Adipocyte (in vitro differentiated cells): ENCODE data around the gene EMC9.

Experiments used
- DNase-seq: peaks from one replicate; pipeline ENCODE4 v3.0.0-alpha.2; 2015; ENCODE audit warnings: low read depth
- H3K27me3 ChIP-seq: replicated peaks from 2 replicates; pipeline ENCODE4 v1.7.0; 2013; ENCODE audit warnings: mild to moderate bottlenecking, low read length, moderate library complexity; ENCODE audit not compliant: control insufficient read depth, insufficient read depth
- H3K36me3 ChIP-seq: 2 replicates; pipeline ENCODE4 v1.7.0; 2013; ENCODE audit warnings: low read length, mild to moderate bottlenecking, moderate library complexity; ENCODE audit not compliant: control insufficient read depth, insufficient read depth, severe bottlenecking
- H3K4me1 ChIP-seq: 2 replicates; pipeline ENCODE4 v1.7.0; 2013; ENCODE audit warnings: mild to moderate bottlenecking, low read length, moderate library complexity; ENCODE audit not compliant: control insufficient read depth, insufficient read depth
- H3K4me3 ChIP-seq: 2 replicates; pipeline ENCODE4 v1.7.0; 2013; ENCODE audit warnings: mild to moderate bottlenecking, low read length, moderate library complexity
- H3K9ac ChIP-seq: 2 replicates; pipeline ENCODE4 v1.7.0; 2013; ENCODE audit warnings: mild to moderate bottlenecking, low read length, moderate library complexity
- H3K9me3 ChIP-seq: 2 replicates; pipeline ENCODE4 v1.7.0; 2013; ENCODE audit warnings: mild to moderate bottlenecking, low read length, moderate library complexity; ENCODE audit not compliant: control insufficient read depth

Gene EMC9

GRCh38 chr14:24172261-24172860 lies 31.0 kb upstream of the EMC9 start:
- no peak overlapping the region for H3K4me3 ChIP-seq
- H3K4me1 ChIP-seq, result no peaks in the 10 kb centered on the region
- H3K36me3 ChIP-seq, result peaks cover 19% of the 10 kb centered on the region
- H3K9me3 ChIP-seq, result no peaks in the 10 kb centered on the region
- no peak for DNase-seq
- H3K9ac ChIP-seq, result no peak overlapping the region
- H3K27me3 ChIP-seq, result no peaks in the 10 kb centered on the region

DNA sequence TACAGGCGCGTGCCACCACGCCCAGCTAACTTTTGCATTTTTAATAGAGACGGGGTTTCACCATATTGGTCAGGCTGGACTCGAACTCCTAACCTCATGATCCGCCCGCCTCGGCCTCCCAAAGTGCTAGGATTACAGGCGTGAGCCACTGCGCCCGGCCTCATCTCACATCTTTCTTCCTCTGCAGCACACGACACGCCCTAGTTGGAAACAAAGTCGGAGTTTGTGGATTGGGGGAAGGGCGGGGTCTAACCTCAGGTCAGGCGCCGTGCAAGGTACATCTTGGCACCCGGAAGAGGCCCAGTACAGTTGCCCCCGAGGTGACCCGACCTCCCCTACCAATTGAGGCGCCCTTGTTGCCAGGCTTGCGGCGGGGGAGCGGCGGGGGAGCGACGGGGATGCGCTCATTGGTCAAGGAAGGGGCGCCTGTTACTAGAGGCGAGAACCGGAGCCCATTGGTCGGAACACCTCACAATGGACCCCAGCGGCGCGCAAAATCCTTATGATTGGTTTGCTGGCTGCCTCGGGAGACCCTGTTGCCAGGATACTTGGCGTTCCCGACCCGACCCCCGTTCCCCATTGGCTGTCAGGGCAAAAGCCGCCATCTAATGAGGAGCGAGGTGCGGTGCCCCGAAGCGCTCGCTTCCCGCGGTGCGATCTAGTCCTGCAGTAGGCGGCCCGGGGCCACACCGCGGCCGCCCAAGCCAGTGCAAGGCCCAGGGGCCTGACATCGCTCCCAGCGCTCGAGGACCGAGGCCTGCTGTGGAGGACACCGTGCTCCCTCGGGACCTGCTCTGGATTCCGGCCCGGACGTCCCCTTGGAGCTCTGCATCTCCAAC lies 30.2 kb upstream of the EMC9 start, which contains the start of gene REC8:
Gene REC8 (plus strand): TSS at position 659 of the 839 bp plus-strand sequence. CDS start 473 bp downstream, outside the sequence.
- Histone ChIP-seq H3K27me3 (no peaks in the 10 kb centered on the region), H3K36me3 (peaks cover 16% of the 10 kb centered on the region), H3K9ac (no peak within 1 kb of the TSS), H3K4me3 (no peak within 1 kb of the TSS), H3K9me3 (no peaks in the 10 kb centered on the region), H3K4me1 (no peaks in the 10 kb centered on the region)
- no peak for DNase-seq

- DNase-seq, result no peak
- Histone ChIP-seq H3K9me3 (no peaks in the 10 kb centered on the region), H3K9ac (no peak overlapping the region), H3K27me3 (no peaks in the 10 kb centered on the region), H3K36me3 (peaks cover 48% of the 10 kb centered on the region), H3K4me1 (no peaks in the 10 kb centered on the region), H3K4me3 (no peak overlapping the region)
Observed at GRCh38 chr14:24167469-24168114, 26.2 kb upstream of the EMC9 start.

GRCh38 chr14:24165785-24166184 lies 24.4 kb upstream of the EMC9 start:
- no peaks in the 10 kb centered on the region for H3K27me3 ChIP-seq
- H3K4me3 ChIP-seq, result no peak overlapping the region
- no peak for DNase-seq
- H3K36me3 ChIP-seq, result peaks cover 48% of the 10 kb centered on the region
- peaks cover 13% of the 10 kb centered on the region for H3K4me1 ChIP-seq
- no peak overlapping the region for H3K9ac ChIP-seq
- no peaks in the 10 kb centered on the region for H3K9me3 ChIP-seq

GRCh38 chr14:24164518-24164991 lies 23.2 kb upstream of the EMC9 start:
- Histone ChIP-seq H3K27me3 (no peaks in the 10 kb centered on the region), H3K36me3 (peaks cover 60% of the 10 kb centered on the region), H3K4me3 (no peak overlapping the region), H3K4me1 (peaks cover 13% of the 10 kb centered on the region), H3K9me3 (no peaks in the 10 kb centered on the region), H3K9ac (no peak overlapping the region)
- DNase-seq, result no peak

GRCh38 chr14:24162093-24162492 lies 20.7 kb upstream of the EMC9 start:
- Histone ChIP-seq H3K9me3 (no peaks in the 10 kb centered on the region), H3K36me3 (peaks cover 71% of the 10 kb centered on the region), H3K4me3 (peak overlapping the region; percentile 92), H3K9ac (peak overlapping the region; percentile 96), H3K27me3 (no peaks in the 10 kb centered on the region), H3K4me1 (peaks cover 13% of the 10 kb centered on the region)
- DNase-seq, result no peak

DNA sequence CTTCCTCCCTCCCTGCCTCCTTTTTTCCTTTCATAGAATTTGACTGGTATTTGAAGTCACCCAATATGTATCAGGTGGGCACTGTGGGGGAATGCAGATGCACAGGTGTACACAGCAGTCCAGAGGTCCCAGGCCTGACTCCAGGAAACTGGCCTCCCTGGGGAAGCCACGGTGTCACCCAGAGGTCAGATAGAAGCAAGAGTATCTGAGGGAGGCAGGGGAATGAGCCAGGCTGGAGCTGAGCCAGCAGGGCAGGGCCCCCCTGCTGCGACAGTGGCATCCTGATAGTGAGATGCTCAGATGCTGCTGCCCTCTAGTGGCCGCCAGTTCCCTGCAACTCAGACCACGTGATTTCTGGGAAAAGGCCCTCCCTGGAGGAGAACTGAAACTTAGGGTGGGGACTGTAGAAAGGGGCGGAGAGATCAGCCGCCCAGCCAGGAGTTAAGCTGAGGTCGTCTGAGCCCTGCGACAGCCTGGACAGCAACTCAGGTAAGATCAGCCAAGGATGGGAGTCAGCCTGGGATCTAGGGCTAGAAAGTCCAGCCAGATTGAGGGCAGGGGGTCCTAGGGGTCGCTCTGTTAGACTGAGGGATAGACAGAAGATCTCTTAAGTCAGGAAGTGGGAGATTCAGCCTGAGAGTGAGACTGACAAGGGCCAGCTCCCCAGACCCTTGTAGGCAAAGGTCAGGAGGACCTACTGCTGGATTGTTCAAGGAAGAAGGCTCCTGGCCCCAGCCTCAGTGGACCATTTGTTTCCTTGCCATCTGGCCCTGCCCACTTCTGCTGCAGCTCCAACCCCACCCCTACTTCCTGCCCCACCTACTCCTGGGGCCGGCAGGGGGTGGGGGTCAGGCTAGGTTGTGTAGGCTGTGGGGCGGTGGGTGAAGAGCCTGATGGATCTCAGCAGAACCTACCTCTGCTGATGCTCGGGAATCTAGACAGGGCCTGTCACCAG lies 19.7 kb upstream of the EMC9 start, which contains the start of gene IRF9:
Gene IRF9 (plus strand): TSS at position 416 of the 955 bp plus-strand sequence. CDS start 880 bp downstream, outside the sequence.
- H3K9ac ChIP-seq, result peak within 1 kb of the TSS; percentile 96
- DNase-seq, result peak; percentile 97
- peaks cover 71% of the 10 kb centered on the region for H3K36me3 ChIP-seq
- H3K4me3 ChIP-seq, result peak within 1 kb of the TSS; percentile 92
- peaks cover 13% of the 10 kb centered on the region for H3K4me1 ChIP-seq
- no peaks in the 10 kb centered on the region for H3K9me3 ChIP-seq
- no peaks in the 10 kb centered on the region for H3K27me3 ChIP-seq

DNA sequence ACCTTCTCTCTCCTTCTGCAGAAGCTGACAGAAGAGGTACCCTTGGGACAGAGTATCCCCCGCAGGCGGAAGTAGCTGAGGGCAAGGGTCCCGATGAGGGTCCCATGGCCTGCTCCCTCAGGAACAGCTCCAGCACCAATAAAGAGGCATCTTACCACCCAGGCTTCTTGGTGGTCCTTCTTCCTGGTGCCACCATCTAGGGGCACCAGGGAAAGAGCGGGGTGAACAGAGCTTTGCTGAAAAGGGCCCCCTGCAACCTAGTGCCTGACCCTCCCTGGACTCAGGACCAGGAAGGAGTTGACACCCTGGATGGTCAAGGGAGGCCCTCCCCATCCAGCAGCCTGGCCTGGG lies 19.1 kb upstream of the EMC9 start:
- Histone ChIP-seq H3K4me1 (peaks cover 13% of the 10 kb centered on the region), H3K9me3 (no peaks in the 10 kb centered on the region), H3K9ac (no peak overlapping the region), H3K27me3 (no peaks in the 10 kb centered on the region), H3K4me3 (no peak overlapping the region), H3K36me3 (peaks cover 71% of the 10 kb centered on the region)
- no peak for DNase-seq

DNA sequence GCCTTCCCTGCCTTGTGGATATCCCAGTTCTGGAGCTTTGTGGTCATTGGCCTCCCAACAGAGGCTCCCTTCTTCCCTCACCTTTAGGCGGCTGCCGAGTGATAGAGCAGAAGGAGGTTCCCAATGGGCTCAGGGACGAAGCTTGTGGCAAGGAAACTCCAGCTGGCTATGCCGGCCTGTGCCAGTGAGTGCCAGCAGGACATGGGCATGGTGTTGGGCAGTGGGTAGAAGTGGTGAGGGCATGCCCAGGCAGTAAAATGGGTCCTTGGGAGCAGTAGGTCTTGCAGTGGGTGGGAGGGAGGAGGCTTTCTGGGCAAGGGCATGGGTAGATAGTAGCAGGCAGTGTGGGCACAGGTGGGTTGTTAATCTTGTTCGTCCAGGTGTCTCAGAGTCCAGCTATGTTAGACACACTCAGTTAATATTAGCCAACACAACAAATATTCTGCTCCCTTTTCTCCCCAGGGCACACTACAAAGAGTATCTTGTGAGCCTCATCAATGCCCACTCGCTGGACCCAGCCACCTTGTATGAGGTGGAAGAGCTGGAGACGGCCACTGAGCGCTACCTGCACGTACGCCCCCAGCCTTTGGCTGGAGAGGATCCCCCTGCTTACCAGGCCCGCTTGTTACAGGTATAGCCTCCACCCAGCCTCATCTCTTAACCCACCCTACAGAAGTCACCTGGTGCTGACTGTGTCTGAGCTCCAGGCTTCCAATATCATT lies 18.5 kb upstream of the EMC9 start:
- Histone ChIP-seq H3K27me3 (no peaks in the 10 kb centered on the region), H3K9me3 (no peaks in the 10 kb centered on the region), H3K36me3 (peaks cover 71% of the 10 kb centered on the region), H3K4me1 (peaks cover 13% of the 10 kb centered on the region), H3K9ac (no peak overlapping the region), H3K4me3 (no peak overlapping the region)
- DNase-seq, result no peak

GRCh38 chr14:24157331-24157730 lies 15.9 kb upstream of the EMC9 start:
- Histone ChIP-seq H3K4me1 (peaks cover 12% of the 10 kb centered on the region), H3K9me3 (no peaks in the 10 kb centered on the region), H3K36me3 (peaks cover 62% of the 10 kb centered on the region), H3K4me3 (no peak overlapping the region), H3K9ac (no peak overlapping the region), H3K27me3 (no peaks in the 10 kb centered on the region)
- no peak for DNase-seq
